Vagina (tissue), 2 donors: ENCODE data around the gene STXBP3. TPM values are rescaled to one million over a fixed set of nuclear protein-coding genes. Genes with fewer than 3 reads are reported as not detected.
"Not testable (repeated sequence)": the region's sequence is repeated elsewhere in the genome, so short reads cannot be mapped to it uniquely, and the experiment has no call there.

Source experiments
- DNase-seq, 2 donors: peaks; one replicate each; pipeline ENCODE4 v3.0.0-alpha.2; 2017; ENCODE audit errors: extremely low spot score in 2 of 2
- H3K27ac ChIP-seq: fragments of 200-600 bp; sonication (generic); one replicate; pipeline ENCODE4 v1.5.1; 2019
- H3K27me3 ChIP-seq: fragments of 200-600 bp; sonication (generic); one replicate; pipeline ENCODE4 v1.5.1; 2019
- H3K36me3 ChIP-seq, 2 donors: fragments of 200-600 bp; sonication (generic); one replicate each; pipeline ENCODE4 v1.5.1; 2017 to 2019
- H3K4me1 ChIP-seq: fragments of 200-600 bp; sonication (generic); one replicate; pipeline ENCODE4 v1.5.1; 2019
- H3K4me3 ChIP-seq, 2 donors: fragments of 200-600 bp; sonication (generic); 1 replicate in 1 of 2; 2 replicates in 1 of 2; pipeline ENCODE4 v1.5.1; 2016 to 2019
- H3K9me3 ChIP-seq: fragments of 200-600 bp; sonication (generic); one replicate; pipeline ENCODE4 v1.5.1; 2019
- CTCF ChIP-seq, 3 experiments: fragments of 450-650 bp in 2 of 3; fragments of 200-600 bp in 1 of 3; sonication (generic) in 1 of 3; IDR thresholded peaks; one replicate each; pipeline ENCODE4 v1.5.1; 2017 to 2019; ENCODE audit warnings: antibody characterized with exemption in 3 of 3, mild to moderate bottlenecking in 2 of 3, moderate library complexity in 2 of 3
- POLR2A ChIP-seq, 2 donors: fragments of 450-650 bp; IDR thresholded peaks; one replicate each; pipeline ENCODE4 v1.6.1; 2017; ENCODE audit warnings: antibody characterized with exemption in 2 of 2, mild to moderate bottlenecking in 2 of 2, moderate library complexity in 2 of 2
- POLR2AphosphoS5 ChIP-seq, 2 donors: sonication (generic); formaldehyde crosslinking; IDR thresholded peaks; one replicate each; pipeline ENCODE4 v1.9.0; 2017; ENCODE audit warnings: antibody characterized with exemption in 2 of 2, mild to moderate bottlenecking in 2 of 2, low read depth in 1 of 2; ENCODE audit not compliant: insufficient read depth in 1 of 2
- intact Hi-C: fragments of 100-400 bp; cut with DNase I; formaldehyde crosslinking; loops from one replicate; pipeline ENCODE4 v1.15.1; 2023
- total RNA-seq: library from RNA; depleted of rRNA; stranded (reverse); fragments of >200 nt; gene quantifications from one replicate; pipeline ENCODE4 v1.2.3, GENCODE V29; 2016

STXBP3 gene
- total RNA-seq, 1 donor from 2014 or later: 167 TPM

DNA sequence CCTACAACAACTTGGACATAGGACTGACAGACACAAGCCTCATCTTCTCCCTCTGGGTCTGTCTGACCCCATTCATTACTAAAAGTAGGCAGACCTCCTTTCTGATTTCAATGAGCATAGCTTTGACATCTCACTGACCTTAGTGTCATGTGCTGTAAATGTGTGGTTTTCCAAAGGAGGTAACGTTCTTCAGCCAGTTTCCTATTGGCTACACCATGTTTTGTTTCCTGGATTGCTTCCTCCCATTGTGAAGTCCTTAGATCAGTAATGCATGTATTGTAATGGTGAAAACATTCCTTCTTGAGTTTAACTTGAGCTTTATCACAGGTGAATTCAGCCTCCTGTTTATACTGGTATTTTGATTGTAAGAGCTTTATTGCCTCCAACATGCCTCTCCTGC is 20.6 kb downstream of the STXBP3 start:
- Histone ChIP-seq H3K4me1 (peaks cover 11% of the 10 kb centered on the region), H3K36me3 (peaks cover 0 to 39% of the 10 kb centered on the region in 2 donors), H3K9me3 (no peaks in the 10 kb centered on the region), H3K27me3 (no peaks in the 10 kb centered on the region), H3K27ac (no peak overlapping the region), H3K4me3 (no peak overlapping the region)
- DNase-seq: no peak
- intact Hi-C loops: no loop called here
- no peak for TF ChIP-seq POLR2AphosphoS5 (IDR thresholded peaks at IDR 0.05; ENCODE audit: insufficient read depth in 1 of 2, low read depth in 1 of 2)
- TF ChIP-seq CTCF (IDR thresholded peaks at IDR 0.05): no peak
- TF ChIP-seq POLR2A (IDR thresholded peaks at IDR 0.05): no peak

DNA sequence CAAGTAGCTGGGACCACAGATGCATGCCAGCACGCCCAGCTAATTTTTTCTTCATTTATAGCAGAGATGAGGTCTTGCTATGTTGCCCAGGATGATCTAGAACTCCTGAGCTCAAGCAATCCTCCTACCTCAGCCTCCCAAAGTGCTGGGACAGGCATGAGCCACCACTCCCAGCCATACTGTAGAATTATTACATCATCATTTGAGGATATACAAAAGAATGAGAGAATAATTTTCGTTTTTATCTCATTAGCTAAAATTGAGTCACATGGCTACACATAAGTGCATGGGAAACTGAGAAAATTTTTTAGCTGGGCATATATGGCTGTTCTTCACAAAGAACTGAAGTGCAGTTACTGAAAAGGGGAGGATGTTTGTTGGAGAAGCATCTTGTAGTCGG is 21.2 kb downstream of the STXBP3 start:
- intact Hi-C loops: no loop called here
- no peak overlapping the region for H3K4me3 ChIP-seq
- peaks cover 0 to 39% of the 10 kb centered on the region in 2 donors for H3K36me3 ChIP-seq
- TF ChIP-seq CTCF (IDR thresholded peaks at IDR 0.05) (no peak), POLR2A (IDR thresholded peaks at IDR 0.05) (no peak), POLR2AphosphoS5 (IDR thresholded peaks at IDR 0.05; ENCODE audit: insufficient read depth in 1 of 2, low read depth in 1 of 2) (no peak)
- H3K27ac ChIP-seq: no peak overlapping the region
- no peaks in the 10 kb centered on the region for H3K27me3 ChIP-seq
- no peak for DNase-seq
- H3K9me3 ChIP-seq: no peaks in the 10 kb centered on the region
- peaks cover 11% of the 10 kb centered on the region for H3K4me1 ChIP-seq

DNA sequence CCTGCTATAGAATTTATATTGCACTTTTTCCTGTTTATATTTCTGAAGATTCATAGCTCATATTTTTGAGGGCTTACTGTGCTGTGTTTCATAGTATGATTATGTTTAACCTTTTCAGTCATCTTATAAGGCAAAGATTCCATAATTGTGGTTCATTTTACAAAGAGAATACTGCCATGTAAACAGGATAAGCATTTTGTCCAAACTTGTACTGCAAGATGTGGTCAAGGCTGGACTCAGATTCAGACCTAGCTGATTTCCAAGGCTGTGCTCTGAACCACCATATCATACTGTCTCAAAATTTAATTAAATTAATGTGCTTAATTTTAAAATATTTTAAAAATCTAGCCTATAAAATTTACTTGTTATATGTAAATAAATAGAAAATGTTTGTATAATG is 31.4 kb downstream of the STXBP3 start:
- Histone ChIP-seq H3K36me3 (peaks cover 0 to 74% of the 10 kb centered on the region in 2 donors), H3K27me3 (no peaks in the 10 kb centered on the region), H3K4me1 (no peaks in the 10 kb centered on the region), H3K9me3 (no peaks in the 10 kb centered on the region), H3K4me3 (no peak overlapping the region), H3K27ac (no peak overlapping the region)
- TF ChIP-seq CTCF (IDR thresholded peaks at IDR 0.05): no peak
- no peak for TF ChIP-seq POLR2A (IDR thresholded peaks at IDR 0.05)
- no peak for TF ChIP-seq POLR2AphosphoS5 (IDR thresholded peaks at IDR 0.05; ENCODE audit: insufficient read depth in 1 of 2, low read depth in 1 of 2)
- intact Hi-C loops: no loop called here
- no peak for DNase-seq

- intact Hi-C loops: no loop called here
- Histone ChIP-seq H3K4me1 (no peaks in the 10 kb centered on the region), H3K27me3 (no peaks in the 10 kb centered on the region), H3K9me3 (no peaks in the 10 kb centered on the region), H3K27ac (no peak overlapping the region), H3K36me3 (peaks cover 0 to 78% of the 10 kb centered on the region in 2 donors), H3K4me3 (no peak overlapping the region)
- no peak for TF ChIP-seq CTCF (IDR thresholded peaks at IDR 0.05)
- no peak for TF ChIP-seq POLR2A (IDR thresholded peaks at IDR 0.05)
- TF ChIP-seq POLR2AphosphoS5 (IDR thresholded peaks at IDR 0.05; ENCODE audit: insufficient read depth in 1 of 2, low read depth in 1 of 2): no peak
- no peak for DNase-seq
These were observed 33.0 kb downstream of the STXBP3 start for GRCh38 chr1:108779455-108779854.

GRCh38 chr1:108780937-108781574 is 34.6 kb downstream of the STXBP3 start:
- TF ChIP-seq CTCF (IDR thresholded peaks at IDR 0.05) (no peak), POLR2AphosphoS5 (IDR thresholded peaks at IDR 0.05; ENCODE audit: insufficient read depth in 1 of 2, low read depth in 1 of 2) (no peak), POLR2A (IDR thresholded peaks at IDR 0.05) (no peak)
- peaks cover 0 to 79% of the 10 kb centered on the region in 2 donors for H3K36me3 ChIP-seq
- H3K9me3 ChIP-seq: peaks cover 10% of the 10 kb centered on the region
- no peaks in the 10 kb centered on the region for H3K27me3 ChIP-seq
- no peak for DNase-seq
- intact Hi-C loops: no loop called here
- no peaks in the 10 kb centered on the region for H3K4me1 ChIP-seq
- H3K4me3 ChIP-seq: no peak overlapping the region
- H3K27ac ChIP-seq: no peak overlapping the region

- H3K4me3 ChIP-seq, DNase-seq, H3K4me1 ChIP-seq, H3K27ac ChIP-seq, H3K27me3 ChIP-seq, intact Hi-C loops: not testable (repeated sequence)
- Histone ChIP-seq H3K9me3 (peaks cover 12% of the 10 kb centered on the region), H3K36me3 (peaks cover 0 to 79% of the 10 kb centered on the region in 2 donors)
These were observed 35.1 kb downstream of the STXBP3 start for GRCh38 chr1:108781575-108781944.
